Activated CD8-positive, alpha-beta memory T cell treated with anti-CD3 and anti-CD28 coated beads, Interleukin-2, amount 50 U/mL, for 1 hour (primary cell): ENCODE results near the gene COL24A1.
"Not testable (repeated sequence)": the region's sequence is repeated elsewhere in the genome, so short reads cannot be mapped to it uniquely, and the experiment has no call there.

Experiments used
- DNase-seq: peaks from one replicate; pipeline ENCODE4 v3.0.0-alpha.2; 2020; ENCODE audit errors: extremely low read depth

Gene COL24A1

DNA sequence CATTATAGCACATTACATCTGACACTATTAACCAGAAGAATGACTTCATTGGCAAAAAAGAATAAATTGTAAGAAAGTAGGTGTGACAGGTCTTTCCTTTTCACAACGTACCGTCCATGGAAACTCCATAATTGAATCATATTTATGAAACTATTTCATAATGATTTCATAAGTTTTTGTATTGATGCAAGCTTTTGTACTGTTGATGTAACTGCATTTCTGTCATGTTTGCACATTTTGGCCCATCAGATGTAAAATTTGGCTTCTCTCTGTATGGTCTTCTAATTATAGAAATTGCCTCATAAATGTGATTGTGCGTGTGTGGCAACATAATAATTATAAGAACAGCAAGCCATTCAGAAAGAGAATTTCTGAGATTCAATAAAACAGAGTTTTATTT lies 267.7 kb downstream of the COL24A1 start:
- no peak for DNase-seq

GRCh38 chr1:85884372-85885035 lies 272.1 kb downstream of the COL24A1 start:
- no peak for DNase-seq

DNA sequence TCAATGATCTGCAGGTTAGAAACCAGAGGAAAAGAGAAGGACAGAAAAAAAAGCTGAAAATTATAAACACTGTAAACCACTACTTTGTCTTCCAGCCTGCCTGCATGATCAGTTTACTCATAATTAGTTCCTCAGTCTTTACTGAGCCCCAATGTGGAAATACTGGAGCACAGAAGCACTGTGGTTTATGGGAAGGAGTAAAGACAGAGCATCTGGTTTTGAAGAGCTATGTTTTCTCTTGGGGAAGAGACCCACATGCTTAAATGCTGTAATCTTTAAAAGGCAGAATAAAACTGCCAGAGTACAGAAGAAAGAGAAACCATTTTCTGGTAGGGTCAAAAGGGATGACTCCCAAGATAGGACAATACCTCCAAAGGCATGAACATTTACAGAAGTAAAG lies 289.4 kb downstream of the COL24A1 start:
- DNase-seq = no peak

DNA sequence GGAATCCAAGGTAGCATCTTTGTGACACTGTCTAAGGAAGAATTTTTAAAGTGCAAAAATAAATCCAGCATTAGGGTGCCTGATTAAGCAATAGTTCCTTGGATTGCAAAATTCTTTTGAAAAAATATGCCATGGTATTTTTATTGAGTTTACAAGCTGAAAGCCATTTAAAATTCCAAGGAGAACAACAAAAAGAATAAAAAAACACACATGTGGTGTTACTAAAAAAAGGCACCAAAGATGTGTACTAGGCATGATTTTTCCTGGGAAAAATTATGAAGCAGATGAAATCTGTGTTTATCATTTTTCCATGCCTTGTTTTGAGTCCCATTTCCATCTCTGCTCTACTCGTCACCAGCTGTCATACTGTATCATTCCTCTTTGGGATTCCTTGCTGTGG lies 291.4 kb downstream of the COL24A1 start:
- no peak for DNase-seq

DNA sequence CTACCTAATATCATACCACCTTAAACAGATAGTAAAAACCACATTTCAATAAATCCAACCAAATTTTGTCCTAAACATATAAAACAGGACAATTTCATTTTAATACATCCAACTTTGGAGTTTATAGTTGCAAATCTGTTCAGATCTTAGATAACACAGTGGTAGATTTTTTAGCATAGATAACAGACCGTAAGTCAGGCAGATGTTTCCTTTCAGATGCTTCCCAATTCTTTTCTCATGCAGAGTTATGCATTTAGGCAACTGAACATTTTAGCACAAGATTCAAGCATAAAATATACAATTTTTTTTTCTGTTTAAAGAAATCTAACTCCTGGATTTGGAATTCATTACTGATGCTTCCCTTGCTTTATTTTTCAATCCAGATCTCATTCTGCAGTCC lies 291.8 kb downstream of the COL24A1 start:
- DNase-seq = no peak

GRCh38 chr1:85863639-85864038 lies 292.9 kb downstream of the COL24A1 start:
- DNase-seq = not testable (repeated sequence)

DNA sequence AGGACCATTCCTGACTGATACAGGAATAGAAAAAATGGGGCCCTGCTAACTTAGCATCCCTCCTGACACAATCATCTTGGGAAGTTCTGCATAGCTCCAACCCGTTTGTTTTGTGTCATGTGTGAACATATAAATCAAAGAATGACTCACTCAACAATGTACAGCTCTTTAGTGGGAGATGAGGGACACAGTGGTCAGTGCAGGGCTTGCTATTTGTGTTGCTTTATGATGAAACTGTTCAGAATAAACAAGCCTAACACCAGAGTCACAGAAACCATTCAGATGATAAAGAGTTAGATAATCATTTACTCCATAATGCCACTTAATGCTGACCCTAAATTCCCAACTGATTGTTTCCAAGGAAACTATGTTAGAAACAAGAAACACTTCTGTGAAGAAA lies 294.1 kb downstream of the COL24A1 start:
- DNase-seq = no peak

GRCh38 chr1:85857991-85858390 lies 298.6 kb downstream of the COL24A1 start:
- DNase-seq = no peak

DNA sequence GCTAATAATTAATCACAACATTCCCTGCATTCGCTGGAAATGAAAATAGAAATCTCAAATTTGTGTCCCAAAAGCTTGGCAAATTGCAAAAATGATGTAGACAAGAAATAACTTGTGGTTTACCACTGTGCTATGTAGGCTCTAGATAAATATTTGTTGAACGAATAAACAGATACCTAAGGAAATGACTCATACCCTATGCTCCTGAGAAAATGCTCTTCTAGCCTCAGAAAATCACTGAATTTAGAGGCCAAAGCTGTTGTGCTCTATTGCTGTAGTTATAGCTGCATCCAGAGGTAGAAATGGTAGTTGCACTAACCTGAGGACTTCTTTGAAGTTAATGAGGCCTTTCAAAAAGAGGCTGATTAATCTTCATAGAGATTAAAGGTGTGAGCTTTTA lies 306.3 kb downstream of the COL24A1 start:
- no peak for DNase-seq

DNA sequence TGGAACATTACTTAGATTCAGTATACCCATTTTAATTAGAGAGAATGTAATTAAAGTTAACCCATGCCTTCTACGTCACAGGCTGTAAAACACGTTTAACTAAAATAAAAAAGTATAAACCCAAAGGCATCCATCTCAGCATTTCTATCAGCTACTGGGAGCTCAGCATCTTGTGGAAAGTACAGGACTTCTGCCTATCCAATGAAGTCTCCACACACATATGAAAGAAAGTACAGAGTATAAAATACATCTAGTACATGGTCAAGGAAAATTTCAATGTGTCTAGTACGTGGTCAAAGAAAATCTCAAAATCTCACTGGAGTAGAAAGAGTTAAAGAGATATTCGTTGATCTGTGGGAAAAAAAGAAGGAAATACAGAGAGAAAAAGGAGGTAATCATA lies 306.9 kb downstream of the COL24A1 start:
- DNase-seq = no peak

DNA sequence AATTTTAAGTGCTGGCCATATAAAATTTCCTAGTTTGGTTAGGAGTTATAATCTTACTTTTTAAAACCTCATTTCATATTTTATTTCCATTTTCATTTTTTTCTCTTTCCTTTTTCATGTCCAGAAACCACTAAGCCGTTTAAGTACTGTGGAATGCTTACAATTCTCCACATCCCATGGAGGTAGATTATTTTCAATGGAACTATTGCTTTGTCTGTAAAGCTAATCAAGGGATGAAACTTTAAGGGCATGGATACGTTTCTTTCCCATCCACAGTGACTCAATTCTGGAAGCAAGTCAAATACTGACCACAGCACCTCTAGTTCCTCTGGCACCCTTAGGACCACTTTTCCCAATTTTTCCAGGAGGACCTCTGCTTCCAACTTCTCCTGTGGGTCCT lies 309.2 kb downstream of the COL24A1 start:
- DNase-seq = no peak

- DNase-seq = no peak
Observed at GRCh38 chr1:85846706-85847105, 309.9 kb downstream of the COL24A1 start.

DNA sequence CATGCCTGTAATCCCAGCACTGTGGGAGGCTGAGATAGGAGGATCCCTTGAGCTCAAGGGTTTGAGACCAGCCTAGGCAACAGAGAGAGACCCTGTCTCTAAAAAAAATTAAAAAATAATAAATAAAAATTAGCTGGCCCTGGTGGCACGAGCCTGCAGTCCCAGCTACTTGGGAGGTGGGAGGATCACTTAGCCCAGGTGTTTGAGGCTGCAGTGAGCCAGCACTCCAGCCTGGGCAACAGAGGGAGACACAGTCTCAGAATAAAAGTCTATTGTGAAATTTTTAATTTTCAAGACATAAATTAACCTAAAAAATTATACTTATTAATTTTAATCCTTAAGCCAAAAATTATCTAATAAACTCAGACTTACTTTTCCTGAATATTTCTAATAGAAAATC lies 317.1 kb downstream of the COL24A1 start:
- no peak for DNase-seq

GRCh38 chr1:85838238-85838637 lies 318.3 kb downstream of the COL24A1 start:
- no peak for DNase-seq

GRCh38 chr1:85836736-85837135 lies 319.8 kb downstream of the COL24A1 start:
- DNase-seq = no peak

DNA sequence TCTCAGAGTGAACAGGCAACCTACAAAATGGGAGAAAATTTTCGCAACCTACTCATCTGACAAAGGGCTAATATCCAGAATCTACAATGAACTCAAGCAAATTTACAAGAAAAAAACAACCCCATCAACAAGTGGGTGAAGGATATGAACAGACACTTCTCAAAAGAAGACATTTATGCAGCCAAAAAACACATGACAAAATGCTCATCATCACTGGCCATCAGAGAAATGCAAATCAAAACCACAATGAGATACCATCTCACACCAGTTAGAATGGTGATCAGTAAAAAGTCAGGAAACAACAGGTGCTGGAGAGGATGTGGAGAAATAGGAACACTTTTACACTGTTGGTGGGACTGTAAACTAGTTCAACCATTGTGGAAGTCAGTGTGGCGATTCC lies 323.4 kb downstream of the COL24A1 start:
- not testable (repeated sequence) for DNase-seq

- DNase-seq = no peak
Observed at GRCh38 chr1:85830837-85831236, 325.7 kb downstream of the COL24A1 start.

DNA sequence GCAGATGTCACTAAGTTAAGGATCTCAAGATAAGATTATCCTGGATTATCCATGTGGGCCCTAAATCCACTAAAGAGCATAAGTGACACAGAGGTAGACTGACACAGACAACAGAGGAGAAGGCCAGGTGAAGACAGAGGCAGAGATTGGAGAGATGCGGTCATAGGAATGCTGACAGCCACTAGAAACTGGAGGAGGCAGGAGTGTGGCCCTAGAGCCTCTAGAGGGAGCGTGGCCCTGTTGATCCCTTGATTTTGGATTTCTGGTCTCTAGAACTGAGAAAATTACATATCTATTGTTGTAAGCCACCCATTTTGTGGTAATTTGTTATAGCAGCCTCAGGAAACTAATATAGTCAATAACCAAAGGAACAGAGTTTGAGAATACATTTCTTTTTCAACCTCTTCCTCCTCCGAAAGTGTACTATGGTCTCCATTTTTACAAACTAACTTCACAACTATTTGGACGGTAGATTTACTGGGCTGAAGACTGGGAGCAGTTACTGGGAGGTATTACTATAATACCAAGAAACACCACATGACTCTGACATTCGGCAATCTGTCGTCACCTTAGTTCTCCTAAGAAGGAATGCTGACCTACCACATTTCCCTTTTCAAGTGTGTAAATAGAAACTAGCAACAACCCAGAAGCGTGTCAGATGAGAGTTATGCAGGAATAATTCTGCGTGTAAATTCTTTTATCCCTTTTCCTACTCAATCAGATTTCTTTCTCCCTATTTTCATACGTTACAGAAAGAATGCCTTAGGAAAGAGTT lies 332.3 kb downstream of the COL24A1 start:
- DNase-seq = no peak

DNA sequence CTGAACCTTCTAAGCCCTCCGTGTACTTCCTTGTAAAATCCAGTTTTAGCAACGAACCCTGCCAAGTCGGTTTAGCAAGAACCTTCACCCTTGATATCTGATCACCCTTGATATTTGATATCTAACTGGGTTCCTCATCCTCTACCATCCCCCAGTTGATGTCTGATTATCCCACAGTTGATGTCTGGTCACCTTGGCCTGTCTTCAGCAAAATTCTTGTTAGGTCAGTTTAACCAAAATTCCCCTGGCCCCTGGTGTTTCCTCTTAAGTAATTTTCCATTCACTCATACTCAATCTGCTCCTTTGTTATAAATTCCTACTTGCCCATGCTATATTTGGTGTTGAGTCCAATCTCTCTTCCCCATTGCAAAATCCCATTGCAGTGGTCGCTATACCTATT lies 333.9 kb downstream of the COL24A1 start:
- DNase-seq = no peak

DNA sequence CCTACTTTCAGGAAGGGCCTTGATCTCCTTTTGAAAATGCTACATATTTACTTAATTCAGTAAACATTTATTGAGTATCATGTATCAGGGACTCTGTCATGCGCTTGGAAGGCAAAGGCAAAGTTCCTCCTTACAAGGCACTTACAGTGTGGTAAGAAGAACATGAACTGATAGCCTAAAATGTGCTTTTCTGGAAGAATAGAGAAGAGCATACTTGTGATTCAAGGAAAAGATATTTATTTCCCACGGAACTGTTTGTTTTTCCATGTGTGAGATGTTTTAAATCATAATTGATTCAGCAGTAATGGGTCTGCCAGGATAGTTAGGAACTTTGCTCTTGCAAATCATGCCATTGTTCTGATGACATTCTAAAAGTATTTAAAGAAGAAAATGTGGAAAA lies 338.2 kb downstream of the COL24A1 start:
- DNase-seq = no peak

GRCh38 chr1:85816606-85817005 lies 340.0 kb downstream of the COL24A1 start:
- no peak for DNase-seq

DNA sequence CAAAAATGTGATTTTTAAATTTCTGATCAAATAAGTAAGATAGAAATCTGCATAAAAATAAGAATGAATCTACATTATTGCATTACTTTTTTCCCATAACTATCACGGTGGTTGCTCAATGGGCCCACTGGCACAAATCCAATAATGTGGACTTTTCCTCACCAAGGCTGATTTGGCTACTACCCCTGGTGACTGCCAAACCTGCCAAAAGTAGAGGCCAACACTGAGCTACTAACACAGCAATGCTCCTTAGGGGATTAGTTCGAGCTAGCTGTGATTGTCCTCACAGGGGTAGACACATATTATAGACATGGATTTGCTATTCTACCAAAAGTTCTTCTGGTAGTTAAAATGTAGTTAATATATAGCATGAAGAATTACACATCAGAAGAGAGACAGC lies 340.7 kb downstream of the COL24A1 start:
- DNase-seq = no peak

- DNase-seq = no peak
Observed at GRCh38 chr1:85806236-85806965, 350.2 kb downstream of the COL24A1 start.
